Endothelial cell of umbilical vein (primary cell): ENCODE data around the gene MAP7D3. TPM values are rescaled to one million over a fixed set of nuclear protein-coding genes. Genes with fewer than 3 reads are reported as not detected.
"Not testable (repeated sequence)": the region's sequence is repeated elsewhere in the genome, so short reads cannot be mapped to it uniquely, and the experiment has no call there.

Experiments used
- BruUV-seq: library from RNA; stranded (reverse); fragments of 400-500 nt; replicated peaks from 2 replicates; lab custom pipeline; 2021; lab: Mats Ljungman, UMichigan
- CTCF ChIA-PET: fragments of 300-600, 350-600 bp; sonication (Branson Sonifier 250); formaldehyde crosslinking; loops from one replicate; lab custom pipeline; 2021; ENCODE audit warnings: antibody characterized with exemption, inconsistent platforms; lab: Charles Lee
- POLR2A ChIA-PET: fragments of 300-600, 350-600 bp; sonication (Branson Sonifier 250); formaldehyde crosslinking; loops from one replicate; lab custom pipeline; 2021; ENCODE audit warnings: antibody characterized with exemption, inconsistent platforms; lab: Charles Lee
- DNase-seq: peaks from one replicate; pipeline ENCODE4 v3.0.0-alpha.2; 2011; ENCODE audit warnings: low read depth, low spot score
- FAIRE-seq: peaks from 2 replicates; lab custom pipeline; 2011; peaks lifted over from hg19 to GRCh38; lab: Jason Lieb, UNC
- H2AFZ ChIP-seq: 2 replicates; pipeline ENCODE4 v1.6.0; 2012; ENCODE audit warnings: low read depth, low read length, control low read depth, inconsistent platforms
- H3K27ac ChIP-seq: 2 replicates; pipeline ENCODE4 v1.5.1; 2011; ENCODE audit warnings: low read depth, mild to moderate bottlenecking, control low read depth, low read length, moderate library complexity; ENCODE audit not compliant: insufficient read depth
- H3K27me3 ChIP-seq, 2 experiments: 2 replicates each; pipeline versions ENCODE4 v1.6.0 to v1.6.1; 2011; ENCODE audit warnings: low read length in 2 of 2, mixed read lengths in 1 of 2; ENCODE audit not compliant: control insufficient read depth in 2 of 2, insufficient read depth in 2 of 2
- H3K36me3 ChIP-seq, 2 experiments: 2 replicates in 1 of 2; 3 replicates in 1 of 2; pipeline ENCODE4 v1.5.1; 2011; ENCODE audit warnings: low read length in 2 of 2, mild to moderate bottlenecking in 1 of 2, moderate library complexity in 1 of 2; ENCODE audit not compliant: control insufficient read depth in 2 of 2, insufficient read depth in 2 of 2; ENCODE audit errors: extremely low read depth in 1 of 2
- H3K4me1 ChIP-seq: 3 replicates; pipeline ENCODE4 v1.5.1; 2011; ENCODE audit warnings: mild to moderate bottlenecking, low read length; ENCODE audit not compliant: control insufficient read depth, insufficient read depth; ENCODE audit errors: extremely low read depth
- H3K4me2 ChIP-seq: 2 replicates; pipeline ENCODE4 v1.6.1; 2011; ENCODE audit warnings: low read length, control low read depth, mixed read lengths; ENCODE audit not compliant: insufficient read depth
- H3K4me3 ChIP-seq, 3 experiments: fragments of 200-600 bp in 1 of 3; sonication (generic), shearing (Covaris generic) in 1 of 3; replicated peaks in 1 of 3; 2 replicates each; pipeline ENCODE4 v1.5.1; 2011 to 2016; ENCODE audit warnings: control low read depth in 3 of 3, low read length in 3 of 3, mild to moderate bottlenecking in 2 of 3, inconsistent platforms in 1 of 3, low read depth in 1 of 3, moderate library complexity in 1 of 3; ENCODE audit not compliant: insufficient read depth in 1 of 3
- H3K79me2 ChIP-seq: 2 replicates; pipeline ENCODE4 v1.6.0; 2012; ENCODE audit warnings: low read length, inconsistent platforms; ENCODE audit not compliant: control insufficient read depth, insufficient read depth
- H3K9ac ChIP-seq: replicated peaks from 2 replicates; pipeline ENCODE3; 2011; ENCODE audit warnings: low read length, control low read depth; ENCODE audit not compliant: insufficient read depth; ENCODE audit errors: extremely low read depth
- H3K9me1 ChIP-seq: replicated peaks from 3 replicates; pipeline ENCODE4 v1.6.0; 2011; ENCODE audit warnings: mild to moderate bottlenecking, low read length; ENCODE audit not compliant: control insufficient read depth, insufficient read depth; ENCODE audit errors: extremely low read depth
- H3K9me3 ChIP-seq: replicated peaks from 2 replicates; pipeline ENCODE4 v1.5.1; 2012; ENCODE audit warnings: low read length, inconsistent platforms; ENCODE audit not compliant: control insufficient read depth, insufficient read depth
- H4K20me1 ChIP-seq: replicated peaks from 2 replicates; pipeline ENCODE3; 2011; ENCODE audit warnings: mild to moderate bottlenecking, low read length; ENCODE audit not compliant: control insufficient read depth, insufficient read depth; ENCODE audit errors: extremely low read depth
- CTCF ChIP-seq, 2 donors: IDR thresholded peaks; 1 replicate in 1 of 2; 2 replicates in 1 of 2; pipeline ENCODE4 v1.5.1; 2011; ENCODE audit warnings: low read length in 2 of 2, mild to moderate bottlenecking in 2 of 2, moderate library complexity in 2 of 2, control low read depth in 1 of 2, inconsistent platforms in 1 of 2, low read depth in 1 of 2; ENCODE audit not compliant: insufficient read depth in 1 of 2; ENCODE audit errors: extremely low read depth in 1 of 2
- FOS ChIP-seq: IDR thresholded peaks from 2 replicates; pipeline ENCODE4 v1.6.1; 2011; ENCODE audit warnings: mild to moderate bottlenecking, low read length, moderate library complexity, borderline replicate concordance; ENCODE audit not compliant: insufficient read depth
- POLR2A ChIP-seq: IDR thresholded peaks from 2 replicates; pipeline ENCODE4 v1.6.1; 2012; ENCODE audit warnings: low read depth, mild to moderate bottlenecking, control low read depth, low read length
- POLR2AphosphoS5 ChIP-seq: IDR thresholded peaks from 2 replicates; pipeline ENCODE4 v1.6.1; 2012; ENCODE audit warnings: low read depth, mild to moderate bottlenecking, control low read depth, low read length, moderate library complexity; ENCODE audit not compliant: insufficient read depth
- dilution Hi-C: fragments of 300-500 bp; cut with MboI; formaldehyde crosslinking; loops from one replicate; pipeline ENCODE4 v1.15.0; 2019; ENCODE audit warnings: low sequenced_read_pairs; ENCODE audit not compliant: extremely low pct_ligation_motif_present
- intact Hi-C: fragments of 100-400 bp; cut with micrococcal nuclease; formaldehyde crosslinking; loops from one replicate; pipeline ENCODE4 v1.10.0; 2022
- polyA plus RNA-seq, 4 experiments: library from polyadenylated mRNA; depleted of rRNA in 3 of 4; stranded (reverse) in 3 of 4; unstranded in 1 of 4; fragments of >200 nt; gene quantifications; 2 replicates each; pipeline versions ENCODE4 v1.2.1 to v1.2.3, GENCODE V29; 2011 to 2012; ENCODE audit warnings: missing spikeins in 1 of 4
- total RNA-seq: library from RNA; stranded (reverse); gene quantifications from 2 replicates; pipeline ENCODE4 v1.2.3, GENCODE V29; 2021

The MAP7D3 gene
- total and polyA plus RNA-seq, 2 donors (not counting 3 experiments of a cell fraction or from before 2014, with no cell fraction given): 6.5 to 22.8 TPM

GRCh38 chrX:136246201-136246600, 5.0 kb downstream of the MAP7D3 start:
- H3K9ac ChIP-seq: no peak overlapping the region
- H3K4me1 ChIP-seq: peaks cover 9% of the 10 kb centered on the region
- no peak overlapping the region for H3K4me2 ChIP-seq
- no peaks in the 10 kb centered on the region for H3K9me3 ChIP-seq
- dilution Hi-C loops (no loop called here), intact Hi-C loops (no loop called here)
- H3K4me3 ChIP-seq: no peak overlapping the region
- no peak overlapping the region for H3K27ac ChIP-seq
- ChIA-PET CTCF (interaction anchor here (5.0 kb wide), 1 partner anchor 23 kb away, joined by 21 read pairs; no protein-coding TSS in a partner anchor), POLR2A (no interaction called here)
- no peaks in the 10 kb centered on the region for H3K27me3 ChIP-seq
- no TSS peak for BruUV-seq
- no peak for DNase-seq
- peaks cover 18% of the 10 kb centered on the region for H3K79me2 ChIP-seq
- peaks cover 0 to 4% of the 10 kb centered on the region in 2 experiments for H3K36me3 ChIP-seq
- no peak overlapping the region for H2AFZ ChIP-seq
- FAIRE-seq: no peak
- TF ChIP-seq POLR2AphosphoS5 (no peak), POLR2A (no peak), CTCF (IDR thresholded peaks at IDR 0.05; ENCODE audit: extremely low read depth in 1 of 2, insufficient read depth in 1 of 2, low read depth in 1 of 2, low read length in 2 of 2) (no peak), FOS (no peak)
- H4K20me1 ChIP-seq: no peaks in the 10 kb centered on the region
- H3K9me1 ChIP-seq: no peaks in the 10 kb centered on the region

GRCh38 chrX:136237849-136238248, 13.4 kb downstream of the MAP7D3 start:
- BruUV-seq, H3K9me1 ChIP-seq, H3K9ac ChIP-seq, H3K4me3 ChIP-seq, H3K27me3 ChIP-seq, dilution Hi-C loops, H3K4me2 ChIP-seq, H3K9me3 ChIP-seq, H4K20me1 ChIP-seq, H3K36me3 ChIP-seq, FAIRE-seq, DNase-seq, H3K4me1 ChIP-seq, intact Hi-C loops, H2AFZ ChIP-seq, H3K27ac ChIP-seq, POLR2A ChIA-PET, H3K79me2 ChIP-seq, CTCF ChIA-PET: not testable (repeated sequence)
